ENCODE results near the gene ECPAS. TPM values are rescaled to one million over a fixed set of nuclear protein-coding genes. Genes with fewer than 3 reads are reported as not detected.

ECPAS gene
- total and polyA plus RNA-seq, 9 donors: 23.5 to 97.6 (median 69.7) TPM

- Histone ChIP-seq H3K36me3 (no peaks in the 10 kb centered on the region), H3K4me1 (ENCODE audit: insufficient read depth) (no peaks in the 10 kb centered on the region), H3K27me3 (no peaks in the 10 kb centered on the region), H3K27ac (no peak within 1 kb of the TSS), H3K4me3 (no peak within 1 kb of the TSS), H3K9me3 (no peaks in the 10 kb centered on the region)
- intact Hi-C loops (cut with DNase I): no loop called here
- no peak for DNase-seq
- WGBS, 3 donors: 79 to 83% (median 83%) methylated on average over 4 of the region's 4 CpGs
- TF ChIP-seq EP300 (IDR thresholded peaks at IDR 0.05) (no peak), POLR2A (IDR thresholded peaks at IDR 0.05) (no peak), CTCF (IDR thresholded peaks at IDR 0.05) (no peak)
These were observed 154.1 kb downstream of the ECPAS start, which contains the start of gene OR2K2 for GRCh38 chr9:111330124-111330523. Gene OR2K2, minus strand, starts transcription at chr9:111330224. Its CDS starts 1,791 bp downstream, at chr9:111328433.

- DNase-seq: no peak
- no peaks in the 10 kb centered on the region for H3K36me3 ChIP-seq
- WGBS, 3 donors: 30 to 44% (median 31%) methylated on average over 3 of the region's 3 CpGs
- no peak overlapping the region for H3K4me3 ChIP-seq
- H3K27ac ChIP-seq: no peak overlapping the region
- H3K27me3 ChIP-seq: no peaks in the 10 kb centered on the region
- intact Hi-C loops (cut with DNase I): no loop called here
- H3K4me1 ChIP-seq (ENCODE audit: insufficient read depth): no peaks in the 10 kb centered on the region
- no peaks in the 10 kb centered on the region for H3K9me3 ChIP-seq
- TF ChIP-seq EP300 (IDR thresholded peaks at IDR 0.05) (no peak), POLR2A (IDR thresholded peaks at IDR 0.05) (no peak), CTCF (IDR thresholded peaks at IDR 0.05) (no peak)
These were observed 163.6 kb downstream of the ECPAS start for GRCh38 chr9:111320631-111321030.

- Histone ChIP-seq H3K36me3 (no peaks in the 10 kb centered on the region), H3K27ac (no peak overlapping the region), H3K4me3 (no peak overlapping the region), H3K9me3 (no peaks in the 10 kb centered on the region), H3K4me1 (ENCODE audit: insufficient read depth) (no peaks in the 10 kb centered on the region), H3K27me3 (no peaks in the 10 kb centered on the region)
- TF ChIP-seq POLR2A (IDR thresholded peaks at IDR 0.05) (no peak), CTCF (IDR thresholded peaks at IDR 0.05) (no peak), EP300 (IDR thresholded peaks at IDR 0.05) (no peak)
- intact Hi-C loops (cut with DNase I): no loop called here
- no peak for DNase-seq
- WGBS, 3 donors: 63 to 80% (median 65%) methylated on average over 3 of the region's 3 CpGs
These were observed 167.4 kb downstream of the ECPAS start for GRCh38 chr9:111316796-111317195.

Small RNA genes within 50 kb of the gene (small RNA-seq; reads per million reads assigned to genes)
- not detected for gene RNA5SP294

Other genes starting within 250 kb of the ECPAS start
- not detected for gene OR2K2, start 154.2 kb downstream of the ECPAS start, total RNA-seq
- gene OR2K2, start 154.2 kb downstream of the ECPAS start, polyA plus RNA-seq: not detected
- gene ZNF483, start 40.8 kb upstream of the ECPAS start, total RNA-seq: 10 to 100 TPM; 21.1 to 55.5 (median 34.5) TPM
- 1 to 10 TPM; 3.2 to 5.0 TPM for gene ZNF483, start 40.8 kb upstream of the ECPAS start, polyA plus RNA-seq
- 10 to 100 TPM; 21.5 to 45.3 (median 31.5) TPM for gene PTGR1, start 115.3 kb upstream of the ECPAS start, total RNA-seq
- 10 to 100 TPM in 1 of 2 donors, 1 to 10 TPM in 1; 7.3 to 16.7 TPM for gene PTGR1, start 115.3 kb upstream of the ECPAS start, polyA plus RNA-seq
- 10 to 100 TPM in 1 of 7 donors, 1 to 10 TPM in 6; 5.3 to 12.3 (median 7.9) TPM for gene DNAJC25, start 147.0 kb upstream of the ECPAS start, total RNA-seq
- gene DNAJC25, start 147.0 kb upstream of the ECPAS start, polyA plus RNA-seq: 1 to 10 TPM; 5.5 to 8.9 TPM
- 10 to 100 TPM; 19.8 to 45.8 (median 31.0) TPM for gene GNG10, start 177.2 kb upstream of the ECPAS start, total RNA-seq
- 10 to 100 TPM; 23.5 to 29.3 TPM for gene GNG10, start 177.2 kb upstream of the ECPAS start, polyA plus RNA-seq

All from ovary (tissue), 9 donors.